ENCODE results near the gene PPIL6. TPM values are rescaled to one million over a fixed set of nuclear protein-coding genes. Genes with fewer than 3 reads are reported as not detected.

The PPIL6 gene
- total RNA-seq, 3 donors from 2014 or later (not counting 1 experiment from before 2014, with no cell fraction given), result 0.28 to 0.70 (median 0.40) TPM

- WGBS (ENCODE audit: insufficient coverage), result 52% methylated on average over 3 of the region's 4 CpGs
- no peak for ATAC-seq
Measured at GRCh38 chr6:109374326-109374892, 66.0 kb downstream of the PPIL6 start.

DNA sequence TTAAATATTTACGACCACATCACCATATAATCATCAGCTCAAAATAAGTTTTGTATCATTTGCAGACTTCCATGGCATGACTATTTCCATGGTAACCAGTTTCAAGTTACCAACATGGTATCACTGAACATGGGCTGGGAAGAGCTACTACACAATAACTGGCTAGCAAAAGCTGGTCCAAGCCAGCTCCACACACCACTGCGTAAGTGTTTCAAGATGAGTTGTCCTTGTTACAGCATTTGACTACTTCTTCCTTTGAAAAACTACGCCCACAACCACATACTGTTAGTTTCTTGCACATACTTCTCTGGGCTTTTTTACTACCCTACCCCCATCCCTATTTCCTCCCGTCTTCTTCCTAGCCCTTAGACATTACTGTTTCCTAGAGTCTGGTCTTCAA lies 66.7 kb downstream of the PPIL6 start:
- Mint-ChIP-seq H3K27ac (peak overlapping the region; percentile 75 to 83), H3K27me3 (ENCODE audit: low read depth in 2 of 2) (no peaks in the 10 kb centered on the region), H3K36me3 (peaks cover 22% of the 10 kb centered on the region), H3K4me3 (peak overlapping the region; percentile 55), H3K9me3 (no peaks in the 10 kb centered on the region), H3K4me1 (peaks cover 62 to 73% of the 10 kb centered on the region in 2 donors)
- intact Hi-C loops (cut with micrococcal nuclease), result no loop called here
- DNase-seq (peak in 1 of 2 donors; percentile 24), ATAC-seq (peak; percentile 73 to 85 (median 81))
- no peak for TF ChIP-seq CTCF (IDR thresholded peaks at IDR 0.05)
- H3K27ac ChIP-seq (ENCODE audit: low read length), result peak overlapping the region; percentile 30
- 31% methylated on average over 4 of the region's 4 CpGs for WGBS (ENCODE audit: insufficient coverage)
- H3K4me3 ChIP-seq (ENCODE audit: low read length), result no peak overlapping the region
- H3K36me3 ChIP-seq (ENCODE audit: control insufficient read depth, insufficient read depth, low read length), result peaks cover 83% of the 10 kb centered on the region
- peaks cover 7% of the 10 kb centered on the region for H3K4me1 ChIP-seq (ENCODE audit: control insufficient read depth, insufficient read depth, low read length)
- H3K27me3 ChIP-seq (ENCODE audit: control insufficient read depth, insufficient read depth, low read length), result no peaks in the 10 kb centered on the region
- no peaks in the 10 kb centered on the region for H3K9me3 ChIP-seq (ENCODE audit: control insufficient read depth, insufficient read depth, low read length)

More at GRCh38 chr6:109374326-109374892, 66.0 kb downstream of the PPIL6 start:
- H3K4me1 Mint-ChIP-seq, result peaks cover 68 to 75% of the 10 kb centered on the region in 2 donors
- Histone ChIP-seq H3K4me1 (ENCODE audit: control insufficient read depth, insufficient read depth, low read length) (peaks cover 12% of the 10 kb centered on the region), H3K4me3 (ENCODE audit: low read length) (no peak overlapping the region), H3K27me3 (ENCODE audit: control insufficient read depth, insufficient read depth, low read length) (no peaks in the 10 kb centered on the region), H3K36me3 (ENCODE audit: control insufficient read depth, insufficient read depth, low read length) (peaks cover 77% of the 10 kb centered on the region), H3K9me3 (ENCODE audit: control insufficient read depth, insufficient read depth, low read length) (no peaks in the 10 kb centered on the region), H3K27ac (ENCODE audit: low read length) (no peak overlapping the region)
- H3K27ac Mint-ChIP-seq, result peak overlapping the region; percentile 75 to 83
- H3K4me3 Mint-ChIP-seq, result peak overlapping the region; percentile 55
- peaks cover 22% of the 10 kb centered on the region for H3K36me3 Mint-ChIP-seq
- TF ChIP-seq CTCF (IDR thresholded peaks at IDR 0.05), result no peak
- H3K9me3 Mint-ChIP-seq, result no peaks in the 10 kb centered on the region
- intact Hi-C loops (cut with micrococcal nuclease), result no loop called here
- no peaks in the 10 kb centered on the region for H3K27me3 Mint-ChIP-seq (ENCODE audit: low read depth in 2 of 2)
- DNase-seq, result no peak

- no peak for TF ChIP-seq CTCF (IDR thresholded peaks at IDR 0.05)
- ATAC-seq, result peak in 2 of 3 donors; percentile 13 to 21
- peaks cover 85% of the 10 kb centered on the region for H3K36me3 ChIP-seq (ENCODE audit: control insufficient read depth, insufficient read depth, low read length)
- WGBS (ENCODE audit: insufficient coverage), result 22% methylated on average over 4 of the region's 4 CpGs
- H3K4me3 ChIP-seq (ENCODE audit: low read length), result no peak overlapping the region
- no peaks in the 10 kb centered on the region for H3K9me3 Mint-ChIP-seq
- peaks cover 58 to 73% of the 10 kb centered on the region in 2 donors for H3K4me1 Mint-ChIP-seq
- peaks cover 22% of the 10 kb centered on the region for H3K36me3 Mint-ChIP-seq
- intact Hi-C loops (cut with micrococcal nuclease), result no loop called here
- peak overlapping the region; percentile 55 for H3K4me3 Mint-ChIP-seq
- H3K27ac ChIP-seq (ENCODE audit: low read length), result peak overlapping the region; percentile 30
- peaks cover 7% of the 10 kb centered on the region for H3K4me1 ChIP-seq (ENCODE audit: control insufficient read depth, insufficient read depth, low read length)
- no peaks in the 10 kb centered on the region for H3K9me3 ChIP-seq (ENCODE audit: control insufficient read depth, insufficient read depth, low read length)
- DNase-seq, result no peak
- no peaks in the 10 kb centered on the region for H3K27me3 ChIP-seq (ENCODE audit: control insufficient read depth, insufficient read depth, low read length)
- H3K27ac Mint-ChIP-seq, result peak overlapping the region; percentile 75 to 83
- H3K27me3 Mint-ChIP-seq (ENCODE audit: low read depth in 2 of 2), result no peaks in the 10 kb centered on the region
Measured at GRCh38 chr6:109373331-109373730, 67.1 kb downstream of the PPIL6 start.

DNA sequence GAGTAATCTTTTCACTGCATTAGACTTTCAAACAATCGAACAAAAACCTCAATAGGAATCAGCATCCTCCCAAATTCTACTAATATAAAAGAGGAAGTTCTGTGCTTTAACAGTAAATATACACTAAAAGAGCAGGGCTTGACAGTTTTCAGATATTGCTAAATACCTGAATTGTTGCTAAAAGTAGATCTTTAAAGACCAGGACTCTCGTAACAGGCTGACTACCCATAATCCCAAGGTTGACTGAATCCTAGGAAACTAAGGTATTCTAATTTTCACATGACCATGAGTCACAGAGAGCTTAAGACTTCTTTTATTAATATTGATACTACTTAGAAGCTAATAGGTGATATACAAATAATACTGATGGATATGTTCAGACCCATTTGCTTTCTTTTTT lies 68.3 kb downstream of the PPIL6 start:
- peaks cover 88% of the 10 kb centered on the region for H3K36me3 ChIP-seq (ENCODE audit: control insufficient read depth, insufficient read depth, low read length)
- Mint-ChIP-seq H3K36me3 (peaks cover 25% of the 10 kb centered on the region), H3K9me3 (no peaks in the 10 kb centered on the region), H3K27ac (peak overlapping the region; percentile 55 to 72), H3K4me1 (peaks cover 50 to 65% of the 10 kb centered on the region in 2 donors), H3K4me3 (no peak overlapping the region), H3K27me3 (ENCODE audit: low read depth in 2 of 2) (no peaks in the 10 kb centered on the region)
- intact Hi-C loops (cut with micrococcal nuclease), result no loop called here
- H3K4me3 ChIP-seq (ENCODE audit: low read length), result no peak overlapping the region
- DNase-seq (no peak), ATAC-seq (no peak)
- no peaks in the 10 kb centered on the region for H3K27me3 ChIP-seq (ENCODE audit: control insufficient read depth, insufficient read depth, low read length)
- WGBS (ENCODE audit: insufficient coverage), result 100% methylated on average over 1 of the region's 2 CpGs
- no peak overlapping the region for H3K27ac ChIP-seq (ENCODE audit: low read length)
- no peak for TF ChIP-seq CTCF (IDR thresholded peaks at IDR 0.05)
- H3K4me1 ChIP-seq (ENCODE audit: control insufficient read depth, insufficient read depth, low read length), result peaks cover 4% of the 10 kb centered on the region
- no peaks in the 10 kb centered on the region for H3K9me3 ChIP-seq (ENCODE audit: control insufficient read depth, insufficient read depth, low read length)

Measured in natural killer cell (primary cell).